GM10248 (cell line): ENCODE data around the gene FAM114A1.

ENCODE experiments used
- CTCF ChIA-PET: fragments of 300-600 bp; sonication (Branson Sonifier 250); formaldehyde crosslinking; extraction: SDS; loops from one replicate; lab custom pipeline; 2021; ENCODE audit warnings: antibody characterized with exemption; lab: Yijun Ruan, JAX
- POLR2A ChIA-PET: fragments of 350-650 bp; sonication (Branson Sonifier 250); formaldehyde crosslinking; extraction: SDS; loops from one replicate; lab custom pipeline; 2020; ENCODE audit warnings: antibody characterized with exemption; lab: Yijun Ruan, JAX
- DNase-seq: peaks from one replicate; pipeline ENCODE4 v3.0.0; 2012; ENCODE audit errors: extremely low spot score
- CTCF ChIP-seq: IDR thresholded peaks from 2 replicates; pipeline ENCODE4 v1.5.1; 2012; ENCODE audit warnings: mild to moderate bottlenecking, low read depth; ENCODE audit errors: extremely low read depth, missing control alignments, control extremely low read depth

Gene FAM114A1

GRCh38 chr4:38822748-38823303, 44.8 kb upstream of the FAM114A1 start:
- TF ChIP-seq CTCF, result no peak
- ChIA-PET CTCF (interaction anchor here (1.1 to 1.7 kb wide), 11 partner anchors 10 to 312 kb away, joined by 3 to 8 read pairs (median 4); partner anchors contain the start of genes TLR1 and TLR10), POLR2A (no interaction called here)
- no peak for DNase-seq

GRCh38 chr4:38823766-38824165, 43.8 kb upstream of the FAM114A1 start:
- TF ChIP-seq CTCF, result no peak
- DNase-seq, result no peak
- ChIA-PET POLR2A (no interaction called here), CTCF (no interaction called here)

- TF ChIP-seq CTCF, result no peak
- ChIA-PET POLR2A (no interaction called here), CTCF (interaction anchor here (1.0 to 1.9 kb wide), 6 partner anchors 15 to 69 kb away, joined by 3 to 9 read pairs (median 5); no protein-coding TSS in a partner anchor)
- DNase-seq, result no peak
These were observed 38.4 kb upstream of the FAM114A1 start for GRCh38 chr4:38829237-38829636.

GRCh38 chr4:38831653-38832052, 36.0 kb upstream of the FAM114A1 start:
- POLR2A ChIA-PET, result no interaction called here
- TF ChIP-seq CTCF, result no peak
- CTCF ChIA-PET, result interaction anchor here (0.6 to 3.1 kb wide), 9 partner anchors 12 to 49 kb away, joined by 3 to 13 read pairs (median 5); partner anchors contain the start of genes TLR1, TLR10 and TLR6
- no peak for DNase-seq

GRCh38 chr4:38832206-38832605, 35.4 kb upstream of the FAM114A1 start:
- POLR2A ChIA-PET, result no interaction called here
- DNase-seq, result no peak
- TF ChIP-seq CTCF, result no peak
- CTCF ChIA-PET, result interaction anchor here (0.6 to 3.1 kb wide), 9 partner anchors 10 to 50 kb away, joined by 3 to 13 read pairs (median 5); partner anchors contain the start of genes TLR1, TLR10 and TLR6

GRCh38 chr4:38832624-38833528, 34.7 kb upstream of the FAM114A1 start:
- DNase-seq, result no peak
- ChIA-PET POLR2A (no interaction called here), CTCF (interaction anchor here (0.8 to 3.1 kb wide), 5 partner anchors 11 to 51 kb away, joined by 3 to 13 read pairs (median 9); partner anchors contain the start of genes TLR10 and TLR6)
- no peak for TF ChIP-seq CTCF
